Sciatic nerve (tissue), 2 donors: ENCODE measurements around the gene CRACR2A. TPM values are rescaled to one million over a fixed set of nuclear protein-coding genes. Genes with fewer than 3 reads are reported as not detected.

Source experiments
- ATAC-seq: fragments of 200-7000 bp; cut with Tn5 transposase; one replicate; pipeline ENCODE4 v1.9.1; 2020; ENCODE audit warnings: mild to moderate bottlenecking, moderate library complexity
- DNase-seq: peaks from one replicate; pipeline ENCODE4 v3.0.0-alpha.2; 2020; ENCODE audit warnings: low spot score
- intact Hi-C: fragments of 100-400 bp; cut with DNase I; formaldehyde crosslinking; loops from one replicate; pipeline ENCODE4 v1.14.2; 2022
- total RNA-seq: library from RNA; stranded (reverse); fragmentation: NEBNext Ultra II Directional; extraction: Animal tissue kit (Norgen Biotek cat#: 25700); gene quantifications from one replicate; pipeline ENCODE4 v1.2.1, GENCODE V29; 2021
- donor health status: DM: no; HTN: no; CAD: no.
- donor health status: DM: no; HTN: no; CAD: no.

CRACR2A gene
- total RNA-seq, 1 donor from 2014 or later = 5.8 TPM

GRCh38 chr12:3666441-3666840, 86.5 kb downstream of the CRACR2A start:
- intact Hi-C loops = no loop called here
- ATAC-seq = no peak

DNA sequence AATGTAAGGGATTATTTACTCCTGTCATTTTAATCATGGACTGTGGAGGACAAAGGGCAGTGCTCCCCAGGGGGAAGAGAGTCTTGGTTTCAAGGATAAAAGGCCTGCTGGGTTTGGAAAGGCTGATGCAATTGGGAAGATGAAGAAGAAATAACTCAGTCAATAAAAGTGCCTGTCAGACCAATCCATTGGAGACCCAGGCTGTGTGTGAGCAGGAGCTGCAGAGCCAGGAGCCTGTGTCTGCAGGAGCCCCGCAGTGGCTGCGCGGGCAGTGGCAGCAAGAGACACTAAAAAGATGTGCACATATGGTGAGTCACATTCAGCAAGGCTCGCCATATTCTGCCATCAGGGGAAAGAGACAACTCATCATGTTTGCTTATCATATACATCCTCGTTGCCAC, 90.4 kb downstream of the CRACR2A start:
- ATAC-seq (no peak), DNase-seq (no peak)
- intact Hi-C loops = no loop called here

More at GRCh38 chr12:3666441-3666840, 86.5 kb downstream of the CRACR2A start:
- no peak for DNase-seq

DNA sequence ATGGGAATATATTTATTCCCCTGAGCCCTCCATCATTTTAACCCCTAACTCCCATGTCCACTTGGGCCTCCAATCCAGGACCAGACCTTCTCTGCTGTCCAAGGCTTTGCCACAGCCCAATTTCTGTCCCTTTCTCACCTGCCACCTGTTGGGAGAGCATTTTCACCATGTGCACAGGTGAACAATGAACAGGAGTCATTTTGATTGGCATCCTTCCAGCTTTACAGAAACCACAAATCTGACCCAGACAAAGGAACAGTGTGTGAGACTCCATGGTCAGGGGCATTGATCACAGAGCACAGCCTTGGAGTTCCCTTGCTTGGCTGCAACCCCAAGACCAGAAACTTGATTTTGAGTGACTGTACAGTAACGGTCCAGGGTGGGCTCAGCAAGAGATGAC, 91.9 kb downstream of the CRACR2A start:
- DNase-seq (no peak), ATAC-seq (no peak)
- intact Hi-C loops = no loop called here

DNA sequence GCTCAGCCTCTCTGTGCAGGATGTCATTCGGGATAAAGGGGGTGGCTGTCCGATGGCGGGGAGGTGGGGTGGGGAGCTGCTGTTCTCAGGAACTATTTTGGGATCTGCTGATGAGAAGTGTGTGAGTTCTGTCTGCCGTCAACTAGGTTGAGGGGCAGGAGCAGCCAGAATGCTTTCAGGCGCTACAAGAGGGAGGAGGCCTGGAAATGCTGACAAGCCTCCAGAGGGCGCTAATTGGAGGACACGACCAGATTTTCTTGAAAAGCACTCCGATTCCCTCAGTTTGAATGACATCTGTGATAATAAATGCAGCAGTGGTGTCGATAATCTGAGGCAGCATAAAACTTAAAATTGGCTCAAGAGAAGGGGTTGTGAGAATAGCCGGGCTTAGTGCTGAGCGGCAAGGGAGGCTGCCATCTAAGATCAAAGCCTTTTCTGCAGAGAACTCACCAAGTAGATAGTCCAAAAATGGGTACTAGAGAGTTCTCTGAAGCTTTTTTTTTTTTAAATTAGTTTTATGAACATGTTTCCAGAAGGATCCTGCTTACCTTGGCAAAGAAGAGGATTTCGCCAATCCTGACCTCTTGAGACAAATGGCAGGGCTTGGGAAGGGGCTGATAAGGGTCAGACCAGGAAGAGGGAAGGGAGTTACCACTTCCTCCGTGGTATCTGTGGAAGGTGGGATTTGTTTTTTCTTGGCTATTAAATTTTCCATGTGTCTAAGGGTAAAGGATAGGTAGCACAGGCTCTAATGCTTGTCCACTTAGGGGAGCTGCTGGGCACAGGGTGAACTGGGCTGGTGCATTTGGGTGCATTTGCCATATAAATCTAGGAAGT, 94.4 kb downstream of the CRACR2A start:
- DNase-seq (no peak), ATAC-seq (no peak)
- intact Hi-C loops = no loop called here

GRCh38 chr12:3656946-3657622, 95.8 kb downstream of the CRACR2A start:
- DNase-seq (no peak), ATAC-seq (no peak)
- intact Hi-C loops = no loop called here

- no peak for ATAC-seq
- DNase-seq = no peak
- intact Hi-C loops = no loop called here
Measured at GRCh38 chr12:3655328-3655900, 97.5 kb downstream of the CRACR2A start.

- intact Hi-C loops = no loop called here
- no peak for ATAC-seq
- no peak for DNase-seq
Measured at GRCh38 chr12:3651585-3652424, 101.1 kb downstream of the CRACR2A start.

- intact Hi-C loops = no loop called here
- DNase-seq (no peak), ATAC-seq (no peak)
Measured at GRCh38 chr12:3647504-3647903, 105.4 kb downstream of the CRACR2A start.

DNA sequence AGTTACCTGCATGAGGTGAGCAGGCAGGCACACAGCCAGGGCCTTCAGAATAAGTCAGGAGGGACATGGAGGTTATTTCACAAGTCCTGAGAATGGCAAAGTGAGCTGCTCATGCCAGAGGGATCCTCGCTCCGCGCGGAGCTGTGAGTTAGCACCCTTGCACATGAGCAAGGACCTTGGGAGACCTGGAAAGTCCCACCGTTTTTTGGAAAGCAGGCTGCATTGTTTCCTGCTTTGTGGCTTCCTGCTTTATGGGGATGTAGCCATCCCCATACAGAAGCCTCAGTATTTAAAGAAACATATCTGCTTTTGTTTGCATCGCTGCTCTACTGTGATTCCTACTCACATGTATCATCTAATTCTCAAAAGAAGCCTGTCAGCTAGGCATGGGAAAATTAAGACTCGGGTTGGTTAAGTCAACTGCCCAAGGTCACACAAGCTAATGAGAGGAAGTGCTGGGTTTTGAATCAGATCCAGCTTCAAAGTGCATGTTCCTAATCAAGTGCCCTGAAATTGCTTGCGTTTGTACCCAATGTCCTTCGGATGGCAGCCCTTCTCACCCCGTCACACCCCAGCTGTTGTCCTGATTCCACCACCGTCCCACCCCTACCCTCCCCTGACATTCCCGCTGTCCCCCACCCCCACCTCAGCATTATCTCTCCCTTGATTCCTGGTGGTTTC, 106.2 kb downstream of the CRACR2A start:
- intact Hi-C loops = no loop called here
- DNase-seq (no peak), ATAC-seq (no peak)

DNA sequence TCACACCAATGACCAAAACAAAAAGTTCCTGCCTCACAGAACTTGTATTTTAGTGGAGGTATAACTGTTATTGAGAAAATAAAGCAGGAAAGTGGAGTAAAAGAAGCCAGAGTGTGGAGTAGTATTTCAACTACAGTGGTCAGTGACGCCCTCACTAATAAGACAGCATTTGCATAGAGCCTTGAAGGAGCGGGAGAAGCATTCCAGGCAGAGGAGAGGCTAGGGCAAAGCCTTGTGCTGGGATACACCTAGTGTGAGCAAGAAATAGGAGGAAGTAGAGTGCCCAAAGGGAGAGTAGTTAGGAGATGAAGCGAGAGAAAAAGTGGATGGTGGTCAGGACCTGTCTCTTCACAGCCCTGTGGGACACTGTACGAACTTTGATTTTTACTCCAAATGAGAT, 107.8 kb downstream of the CRACR2A start:
- DNase-seq (no peak), ATAC-seq (no peak)
- intact Hi-C loops = no loop called here

DNA sequence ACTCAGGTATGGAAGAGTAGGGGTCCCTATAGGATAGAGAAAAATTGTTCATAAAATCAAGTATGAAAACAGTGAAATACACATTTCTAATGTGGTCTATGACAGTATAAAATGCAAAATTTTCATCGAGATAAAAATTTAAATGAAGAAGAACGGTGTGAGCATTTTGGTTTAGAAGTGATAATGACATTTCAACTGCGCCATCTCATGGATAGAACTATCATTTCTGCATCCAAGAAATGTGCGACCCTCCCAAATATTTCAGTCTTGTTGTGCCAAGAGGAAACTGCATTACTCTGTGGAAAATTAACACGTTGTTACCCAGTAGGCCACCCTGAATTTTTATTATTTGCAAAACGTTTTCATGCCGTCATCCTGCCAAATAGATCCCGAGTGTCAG, 108.8 kb downstream of the CRACR2A start:
- DNase-seq (no peak), ATAC-seq (no peak)
- intact Hi-C loops = no loop called here

DNA sequence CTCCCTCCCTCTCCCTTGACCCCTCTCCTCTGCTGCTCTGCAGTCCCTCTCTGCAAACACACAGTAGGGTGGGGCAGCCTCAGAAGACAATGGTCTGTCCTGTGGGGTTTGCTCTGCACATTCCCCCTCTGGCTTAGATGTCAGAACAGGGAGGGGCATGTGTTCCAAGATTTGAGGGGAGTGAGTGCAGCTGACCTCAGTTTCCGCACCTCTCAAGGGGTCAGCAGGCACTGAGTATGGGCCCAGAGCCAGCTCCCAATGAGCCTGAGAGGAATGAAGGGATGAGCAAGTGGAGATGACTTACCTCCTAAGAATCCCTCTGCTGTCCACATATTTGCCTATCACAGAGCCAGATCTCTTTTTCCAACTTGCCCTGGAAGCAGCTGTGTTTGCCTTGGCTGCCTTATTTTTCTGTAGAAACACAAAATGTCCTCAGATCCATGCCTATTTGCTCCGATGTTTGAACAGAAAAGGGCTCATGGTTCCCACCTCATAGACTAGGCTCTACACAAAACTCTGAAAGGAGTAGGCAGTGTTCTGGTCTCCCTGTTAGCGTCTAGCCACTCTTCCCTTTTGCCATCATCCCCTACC, 111.4 kb downstream of the CRACR2A start:
- intact Hi-C loops = no loop called here
- DNase-seq (peak; percentile 66), ATAC-seq (peak; percentile 96)

DNA sequence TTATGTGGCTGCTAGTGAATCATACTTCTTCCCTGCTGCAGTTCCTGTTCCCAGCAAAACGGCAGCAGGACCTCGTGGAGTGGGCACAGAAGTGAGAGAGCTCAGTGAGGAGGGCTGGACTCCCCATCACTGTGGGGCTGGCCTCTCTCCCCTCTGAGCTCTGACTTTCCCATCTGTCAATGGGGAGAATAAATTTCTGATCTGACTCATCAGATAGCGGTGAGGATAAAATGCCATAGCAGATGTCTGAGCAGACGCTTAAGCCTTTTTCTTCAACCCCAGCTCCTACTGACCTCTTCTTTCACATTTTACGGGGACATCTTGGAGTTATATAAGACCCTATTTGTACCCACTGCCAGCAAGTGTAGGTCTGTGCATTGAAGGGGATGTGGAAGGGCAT, 116.6 kb downstream of the CRACR2A start:
- DNase-seq = no peak
- intact Hi-C loops = no loop called here

DNA sequence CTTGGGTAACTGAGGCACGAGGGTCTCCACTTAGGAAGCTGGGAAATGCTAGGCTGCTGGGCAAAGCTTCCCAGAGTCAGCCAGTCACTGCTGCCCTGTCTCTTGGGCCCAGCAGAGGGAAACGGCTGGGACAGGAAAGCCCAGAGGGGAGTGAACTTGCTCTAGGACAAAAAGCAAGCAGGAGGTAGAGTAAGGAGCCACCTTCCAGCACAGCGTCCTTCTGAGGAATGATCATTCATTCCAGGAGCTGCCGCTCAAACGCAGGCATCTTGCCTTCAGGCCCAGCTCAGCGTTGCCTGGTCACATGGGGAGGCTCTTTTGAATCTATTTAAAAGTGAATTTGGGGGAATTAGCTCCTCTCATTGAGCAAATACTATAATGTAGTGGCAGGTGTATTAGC, 118.6 kb downstream of the CRACR2A start:
- intact Hi-C loops = no loop called here
- ATAC-seq (no peak), DNase-seq (no peak)

More for the DNA sequence above, 116.6 kb downstream of the CRACR2A start:
- ATAC-seq = no peak

DNA sequence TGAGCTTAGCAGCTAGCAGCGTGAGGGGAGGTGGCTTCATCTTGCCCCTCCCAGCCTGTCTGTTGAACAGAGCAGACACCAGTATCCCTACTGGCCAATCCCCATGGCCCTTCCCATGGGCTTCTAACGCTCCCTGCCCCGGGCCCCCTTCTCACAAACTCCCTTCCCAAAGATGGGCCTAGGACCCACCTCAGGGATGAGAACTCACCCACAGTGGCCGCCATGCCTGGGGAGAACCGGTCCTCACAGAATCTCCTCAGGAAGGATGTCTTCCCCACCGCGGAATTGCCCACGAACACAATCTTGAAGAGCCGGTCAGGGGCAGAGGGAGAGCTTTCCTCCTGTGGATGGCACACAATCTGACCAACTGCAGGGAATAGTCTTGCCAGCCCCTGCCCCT, 119.5 kb downstream of the CRACR2A start:
- no peak for DNase-seq
- ATAC-seq = no peak
- intact Hi-C loops = no loop called here

DNA sequence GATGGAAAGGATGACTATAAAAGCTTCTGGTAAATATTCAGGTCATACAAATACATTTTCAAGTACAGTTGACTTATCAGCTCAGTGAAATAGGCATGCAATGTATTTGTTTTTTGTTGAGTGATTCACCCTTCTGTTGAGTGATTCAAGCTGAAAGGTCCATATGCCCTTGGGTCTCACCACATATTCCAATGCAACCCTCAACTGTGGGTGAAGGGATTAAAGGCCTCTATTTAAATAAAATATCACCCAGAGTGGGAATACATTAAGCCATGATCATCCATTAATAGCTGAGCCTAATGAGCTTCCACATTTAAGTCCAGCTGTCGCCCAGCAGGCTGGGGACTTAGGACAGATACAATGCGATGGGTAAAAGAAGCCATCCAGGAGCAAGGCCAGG, 120.2 kb downstream of the CRACR2A start:
- DNase-seq (no peak), ATAC-seq (no peak)
- intact Hi-C loops = no loop called here

DNA sequence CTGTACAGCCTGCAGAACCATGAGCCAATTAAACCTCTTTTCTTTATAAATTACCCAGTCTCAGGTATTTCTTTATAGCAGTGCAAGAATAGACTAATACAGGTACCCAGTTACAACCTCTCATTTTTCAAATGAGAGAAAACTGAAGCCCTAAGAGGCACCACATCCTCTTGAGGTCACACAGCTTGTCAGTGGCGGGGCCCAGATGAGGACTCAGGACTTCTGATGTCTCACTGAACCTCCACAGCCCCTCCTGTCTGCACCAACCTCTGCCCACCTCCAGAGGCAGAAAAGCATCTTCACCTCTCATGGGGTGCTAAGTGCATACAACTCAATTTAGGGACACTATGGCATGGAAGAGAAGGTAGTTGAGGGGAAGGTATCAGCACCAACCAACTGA, 120.7 kb downstream of the CRACR2A start:
- DNase-seq (no peak), ATAC-seq (no peak)
- intact Hi-C loops = no loop called here

GRCh38 chr12:3631759-3632158, 121.2 kb downstream of the CRACR2A start:
- DNase-seq = no peak
- ATAC-seq = no peak
- intact Hi-C loops = no loop called here

DNA sequence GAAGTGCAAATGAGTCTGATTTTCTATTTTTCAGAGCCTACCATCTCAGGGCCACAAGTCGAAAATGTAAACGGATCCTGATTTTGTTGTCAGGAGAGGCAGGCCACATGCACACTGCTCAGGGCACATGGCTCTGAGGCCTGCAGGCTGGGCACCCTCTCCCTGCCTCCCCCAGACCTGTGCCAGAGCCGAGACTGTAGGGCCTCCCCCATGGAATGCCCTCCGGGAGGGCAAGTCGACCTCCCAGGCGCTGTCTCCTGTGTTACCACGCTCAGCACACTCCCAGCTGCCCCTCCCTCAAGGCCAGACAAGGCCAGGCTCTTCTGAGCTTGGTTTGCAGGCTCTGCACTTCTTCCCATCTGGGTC, 121.7 kb downstream of the CRACR2A start:
- intact Hi-C loops = no loop called here
- ATAC-seq (no peak), DNase-seq (no peak)
